Fibroblast of mammary gland (primary cell): ENCODE measurements around the gene PDZD8.

Experiments
- DNase-seq: peaks from one replicate; pipeline ENCODE4 v3.0.0-alpha.2; 2010; ENCODE audit warnings: low read depth
- H3K4me3 ChIP-seq: 2 replicates; pipeline ENCODE4 v1.5.1; 2011; ENCODE audit warnings: low read depth, mild to moderate bottlenecking, low read length, moderate library complexity; ENCODE audit not compliant: control insufficient read depth
- CTCF ChIP-seq: conservative IDR thresholded peaks from 2 replicates; pipeline ENCODE4 v1.5.1; 2011; ENCODE audit warnings: low read depth, low read length, inconsistent platforms; ENCODE audit not compliant: control insufficient read depth, insufficient read depth

Gene PDZD8

DNA sequence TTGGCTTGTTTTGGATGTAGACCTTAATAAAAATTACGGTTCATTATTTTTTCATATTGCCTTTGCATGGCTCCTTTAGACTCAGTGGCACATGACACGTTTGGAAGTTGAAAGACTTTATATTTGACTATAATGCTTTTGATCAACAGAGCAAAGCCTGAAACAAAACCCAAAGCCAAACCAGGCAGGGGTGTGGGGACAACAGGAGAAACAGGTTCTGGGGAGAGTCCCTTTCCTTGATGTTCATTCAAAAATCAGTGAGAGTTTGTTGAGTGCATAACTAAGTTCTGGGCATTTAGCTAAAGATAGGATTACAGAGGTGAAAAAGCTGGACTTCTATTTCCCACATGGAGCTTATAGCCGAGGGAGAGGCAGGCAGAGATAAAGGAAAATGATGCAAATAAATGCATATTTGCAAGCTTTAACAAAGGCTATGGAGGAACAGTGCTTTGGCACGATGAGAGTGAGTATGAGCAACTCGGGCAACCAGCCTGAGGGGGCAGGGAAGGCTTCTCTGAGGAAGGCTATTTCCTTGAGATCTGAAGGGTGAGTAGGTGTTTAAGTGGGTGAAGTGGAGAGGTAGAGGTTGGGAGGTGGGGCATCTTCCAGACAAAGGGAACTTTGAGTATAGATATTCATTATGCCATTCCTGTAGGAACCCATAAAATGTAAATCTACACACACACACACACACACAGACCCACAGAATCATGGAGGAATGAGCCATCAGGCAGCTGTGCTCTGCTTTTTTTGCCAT, 34.5 kb upstream of the PDZD8 start:
- no peak for DNase-seq
- TF ChIP-seq CTCF = no peak
- no peak overlapping the region for H3K4me3 ChIP-seq

DNA sequence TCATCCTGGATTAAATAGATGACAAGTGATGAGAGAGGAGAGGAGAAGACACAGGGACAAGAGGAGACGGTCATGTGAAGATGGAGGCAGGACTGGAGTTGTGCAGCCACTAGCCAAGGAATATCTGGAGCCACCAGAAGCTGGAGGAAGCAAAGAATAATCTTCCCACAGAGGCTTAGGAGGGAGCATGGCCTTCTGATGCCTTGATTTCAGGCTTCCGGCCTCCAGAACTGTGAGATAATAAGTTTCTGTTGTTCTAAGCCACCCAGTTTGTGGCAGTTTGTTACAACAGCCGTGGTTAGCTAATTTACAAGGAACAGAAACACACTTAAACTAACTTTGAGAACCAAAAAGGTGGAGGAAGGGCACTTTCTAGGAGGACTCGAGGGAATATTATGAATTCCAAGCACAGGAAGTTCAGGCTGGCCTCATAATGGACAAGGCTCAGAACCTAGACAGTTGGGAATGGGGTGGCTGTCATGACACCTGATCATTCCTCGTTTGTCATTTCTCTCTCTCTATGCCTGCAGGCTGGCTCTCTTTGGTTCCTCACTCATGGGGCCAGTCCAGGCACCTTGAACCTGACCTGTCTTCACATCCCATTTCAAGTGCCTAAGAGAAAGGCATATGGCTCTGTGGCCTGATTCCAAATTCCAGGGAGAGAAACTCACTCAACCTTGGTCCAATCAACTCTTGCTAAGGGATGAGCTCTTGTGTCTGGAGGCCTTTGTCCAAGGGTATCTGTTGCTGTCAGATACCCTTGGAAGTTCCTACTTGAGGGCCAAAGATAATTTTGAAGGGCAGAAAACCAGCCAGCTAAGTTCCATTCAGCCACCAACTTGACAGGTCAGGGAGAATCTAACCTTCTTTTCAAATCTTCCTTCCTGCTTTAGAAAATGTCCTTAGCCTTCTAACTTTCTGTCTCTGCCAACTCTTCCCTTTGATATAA, 33.5 kb upstream of the PDZD8 start:
- no peak for TF ChIP-seq CTCF
- no peak overlapping the region for H3K4me3 ChIP-seq
- no peak for DNase-seq

DNA sequence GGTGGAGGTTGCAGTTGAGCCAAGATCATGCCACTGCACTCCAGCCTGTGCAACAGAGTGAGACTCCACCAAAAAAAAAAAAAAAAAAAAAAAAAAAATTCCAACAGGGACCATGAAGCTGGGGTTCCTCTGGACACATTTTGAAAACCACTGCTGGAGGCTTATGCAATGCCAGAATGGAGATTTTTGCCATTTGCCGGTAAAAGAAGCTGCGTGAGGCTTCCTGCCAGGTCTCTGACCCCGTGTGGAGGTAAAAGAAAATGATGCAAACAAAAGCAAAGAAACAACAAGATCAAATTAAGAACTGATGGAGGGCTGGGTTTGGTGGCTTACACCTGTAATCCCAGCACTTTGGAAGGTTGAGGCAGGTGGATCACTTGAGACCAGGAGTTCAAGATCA, 30.5 kb upstream of the PDZD8 start:
- no peak for DNase-seq
- TF ChIP-seq CTCF = no peak
- H3K4me3 ChIP-seq = no peak overlapping the region

GRCh38 chr10:117400329-117400728, 25.1 kb upstream of the PDZD8 start:
- no peak for DNase-seq
- TF ChIP-seq CTCF = no peak
- no peak overlapping the region for H3K4me3 ChIP-seq

DNA sequence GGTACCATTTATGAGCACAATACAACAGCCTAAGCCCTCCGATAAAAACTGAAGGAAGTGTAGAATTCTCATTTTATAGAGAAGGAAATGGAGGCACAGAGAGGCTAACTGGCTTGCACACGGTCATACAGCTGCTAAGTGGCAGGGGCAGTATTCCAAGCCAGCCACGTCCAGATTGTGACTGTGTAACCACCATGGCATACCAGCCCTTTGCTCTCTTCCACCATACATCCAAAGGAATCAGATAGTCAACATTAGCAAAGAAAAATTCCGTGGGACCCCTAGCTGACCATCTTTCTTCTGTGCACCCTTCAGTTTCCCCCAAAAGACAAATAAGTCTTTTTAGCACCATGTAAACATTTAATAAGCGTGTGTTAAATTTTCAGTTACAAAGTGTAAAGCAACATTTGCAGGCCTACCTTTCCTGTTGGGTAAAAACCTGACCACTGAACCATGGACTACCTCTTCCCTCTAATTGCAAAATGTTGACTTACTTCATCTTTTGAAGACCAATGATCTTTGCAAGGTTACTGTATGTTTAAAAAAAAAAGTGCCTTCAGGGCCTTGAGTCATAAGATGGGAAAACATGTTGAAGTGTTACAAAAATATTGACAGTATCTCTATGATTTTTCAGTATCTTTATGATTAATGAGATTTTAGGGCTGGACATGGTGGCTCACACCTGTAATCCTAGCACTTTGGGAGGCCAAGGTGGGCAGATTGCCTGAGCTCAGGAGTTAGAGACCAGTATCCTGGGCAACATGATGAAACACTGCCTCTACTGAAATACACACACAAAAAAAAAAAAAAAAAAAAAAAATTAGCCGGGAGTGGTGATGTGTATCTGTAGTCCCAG, 24.3 kb upstream of the PDZD8 start:
- no peak overlapping the region for H3K4me3 ChIP-seq
- DNase-seq = no peak
- no peak for TF ChIP-seq CTCF

DNA sequence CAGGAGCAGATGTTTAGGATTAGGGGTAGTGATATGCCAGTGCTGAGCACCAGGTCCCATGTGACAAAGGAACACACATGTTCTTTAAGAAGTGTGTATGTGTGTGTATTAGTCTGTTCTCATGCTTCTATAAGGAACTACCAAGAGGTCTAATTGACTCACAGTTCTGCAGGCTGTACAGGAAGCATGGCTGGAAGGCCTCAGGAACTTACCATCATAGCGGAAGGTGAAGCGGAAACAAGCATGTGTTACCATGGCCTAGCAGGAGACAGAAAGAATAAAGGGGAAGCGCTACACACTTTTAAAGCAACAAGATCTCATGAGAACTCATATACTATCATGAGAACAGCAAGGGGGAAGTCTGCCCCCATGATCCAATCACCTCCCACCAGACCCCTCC, 22.8 kb upstream of the PDZD8 start:
- no peak overlapping the region for H3K4me3 ChIP-seq
- no peak for DNase-seq
- TF ChIP-seq CTCF = no peak
